GM12891 (cell line): Measurements from ENCODE around the gene FRYL.

Experiments
- PAX5 ChIP-seq: IDR thresholded peaks from 2 replicates; pipeline ENCODE4 v1.6.1; 2011; ENCODE audit warnings: low read length, moderate library complexity, mild to moderate bottlenecking; ENCODE audit not compliant: insufficient read depth, severe bottlenecking
- POLR2A ChIP-seq: IDR thresholded peaks from 2 replicates; pipeline ENCODE4 v1.6.1; 2011; ENCODE audit warnings: low read depth, low read length, control low read depth
- POLR2AphosphoS5 ChIP-seq: IDR thresholded peaks from 2 replicates; pipeline ENCODE4 v1.6.1; 2011; ENCODE audit warnings: low read depth, low read length, control low read depth
- SPI1 ChIP-seq: IDR thresholded peaks from 2 replicates; pipeline ENCODE4 v1.6.1; 2011; ENCODE audit warnings: low read depth, low read length, control low read depth
- TAF1 ChIP-seq: IDR thresholded peaks from 2 replicates; pipeline ENCODE4 v1.6.1; 2011; ENCODE audit warnings: low read depth, low read length, control low read depth

DNA sequence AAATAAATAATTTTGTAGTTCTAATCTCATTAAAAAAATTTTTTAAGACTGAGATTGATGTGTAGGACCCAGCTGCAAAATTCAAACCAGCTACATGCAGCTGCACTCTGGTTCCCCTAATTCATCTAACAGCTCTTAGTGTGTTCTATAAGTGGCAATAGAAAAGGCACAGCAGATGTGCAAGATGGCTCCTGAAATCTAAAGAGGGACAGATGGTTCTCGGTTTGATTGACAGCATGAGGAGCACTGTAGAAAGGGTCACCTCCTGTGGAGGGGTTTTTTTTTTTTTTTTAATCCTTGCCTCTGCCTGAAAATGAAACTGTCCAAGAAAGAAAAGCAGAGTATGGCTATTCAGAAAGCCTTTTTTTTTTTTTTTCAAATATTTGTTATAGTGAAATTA lies 33.9 kb upstream of the FRYL start:
- no peak for TF ChIP-seq TAF1
- TF ChIP-seq POLR2AphosphoS5: no peak
- no peak for TF ChIP-seq SPI1
- TF ChIP-seq POLR2A: no peak
- no peak for TF ChIP-seq PAX5
